C4-2B (cell line): ENCODE results near the gene GAS2L1.

Experiments used
- H3K27ac ChIP-seq: fragments of 450-650 bp; 2 replicates; pipeline ENCODE4 v1.5.1; 2017
- CTCF ChIP-seq: fragments of 450-650 bp; conservative IDR thresholded peaks from 2 replicates; pipeline ENCODE4 v1.5.1; 2017; ENCODE audit warnings: mild to moderate bottlenecking
- ZFX ChIP-seq: fragments of 450-650 bp; IDR thresholded peaks from 2 replicates; pipeline ENCODE4 v1.6.1; 2017

Gene GAS2L1

GRCh38 chr22:29306835-29307595 is 565 bp downstream of the GAS2L1 start:
- no peak for TF ChIP-seq CTCF
- peak; percentile 89; the same call in 1 of the 2 replicates for TF ChIP-seq ZFX
- H3K27ac ChIP-seq: peak overlapping the region; percentile 96

GRCh38 chr22:29307596-29308147 is 1.2 kb downstream of the GAS2L1 start:
- H3K27ac ChIP-seq: peak overlapping the region; percentile 96
- no peak for TF ChIP-seq CTCF
- TF ChIP-seq ZFX: no peak

- TF ChIP-seq ZFX (no peak), CTCF (no peak)
- H3K27ac ChIP-seq: peak overlapping the region; percentile 96
Measured at GRCh38 chr22:29308148-29308790, 1.8 kb downstream of the GAS2L1 start.

- H3K27ac ChIP-seq: peak overlapping the region; percentile 96
- TF ChIP-seq ZFX (no peak), CTCF (no peak)
Measured at GRCh38 chr22:29308791-29309262, 2.4 kb downstream of the GAS2L1 start.

- TF ChIP-seq CTCF (no peak), ZFX (0 out of 2 replicates have a peak, but pooled peaks have one; percentile 23)
Measured at GRCh38 chr22:29309332-29310064, 3.0 kb downstream of the GAS2L1 start.

GRCh38 chr22:29310065-29310862 is 3.8 kb downstream of the GAS2L1 start:
- no peak for TF ChIP-seq CTCF
- no peak for TF ChIP-seq ZFX
- peak overlapping the region; percentile 96 for H3K27ac ChIP-seq

More at GRCh38 chr22:29309332-29310064, 3.0 kb downstream of the GAS2L1 start:
- H3K27ac ChIP-seq: peak overlapping the region; percentile 96
